Measurements from ENCODE around the gene NFIA. TPM values are rescaled to one million over a fixed set of nuclear protein-coding genes. Genes with fewer than 3 reads are reported as not detected.

NFIA gene
- total RNA-seq, 4 donors from 2014 or later: 27.9 to 79.9 (median 36.7) TPM

DNA sequence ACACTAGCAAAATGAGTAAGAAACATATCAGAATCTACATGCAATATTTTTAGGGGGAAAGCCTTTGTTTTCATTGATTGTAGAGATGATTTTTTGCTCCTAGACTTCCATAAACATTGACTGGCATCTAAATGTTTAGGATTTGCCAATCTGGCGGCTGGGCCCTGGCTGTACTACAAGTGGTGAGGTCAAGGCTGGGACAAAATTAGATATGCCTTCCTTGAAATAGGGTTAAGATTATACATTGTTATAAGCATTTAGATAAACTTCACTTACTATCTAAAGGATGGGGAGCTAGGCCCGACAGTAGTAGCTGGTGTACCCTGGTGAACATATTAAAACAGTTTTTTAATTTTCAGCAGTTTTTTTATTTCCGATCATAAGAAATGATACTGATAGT is 5.2 kb downstream of the NFIA start:
- H3K4me1 ChIP-seq: peaks cover 0 to 85% (median 10%) of the 10 kb centered on the region in 3 donors
- peak overlapping the region in 1 of 4 donors; percentile 5 for H3K4me3 ChIP-seq
- peak overlapping the region; percentile 50 to 95 (median 92) for H3K27ac ChIP-seq
- intact Hi-C loops (cut with DNase I): no loop called here
- DNase-seq: no peak
- no peaks in the 10 kb centered on the region for H3K9me3 ChIP-seq
- H3K36me3 ChIP-seq: peaks cover 0 to 11% (median 0%) of the 10 kb centered on the region in 3 donors
- TF ChIP-seq, protein P1, sequence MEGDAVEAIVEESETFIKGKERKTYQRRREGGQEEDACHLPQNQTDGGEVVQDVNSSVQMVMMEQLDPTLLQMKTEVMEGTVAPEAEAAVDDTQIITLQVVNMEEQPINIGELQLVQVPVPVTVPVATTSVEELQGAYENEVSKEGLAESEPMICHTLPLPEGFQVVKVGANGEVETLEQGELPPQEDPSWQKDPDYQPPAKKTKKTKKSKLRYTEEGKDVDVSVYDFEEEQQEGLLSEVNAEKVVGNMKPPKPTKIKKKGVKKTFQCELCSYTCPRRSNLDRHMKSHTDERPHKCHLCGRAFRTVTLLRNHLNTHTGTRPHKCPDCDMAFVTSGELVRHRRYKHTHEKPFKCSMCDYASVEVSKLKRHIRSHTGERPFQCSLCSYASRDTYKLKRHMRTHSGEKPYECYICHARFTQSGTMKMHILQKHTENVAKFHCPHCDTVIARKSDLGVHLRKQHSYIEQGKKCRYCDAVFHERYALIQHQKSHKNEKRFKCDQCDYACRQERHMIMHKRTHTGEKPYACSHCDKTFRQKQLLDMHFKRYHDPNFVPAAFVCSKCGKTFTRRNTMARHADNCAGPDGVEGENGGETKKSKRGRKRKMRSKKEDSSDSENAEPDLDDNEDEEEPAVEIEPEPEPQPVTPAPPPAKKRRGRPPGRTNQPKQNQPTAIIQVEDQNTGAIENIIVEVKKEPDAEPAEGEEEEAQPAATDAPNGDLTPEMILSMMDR (IDR thresholded peaks at IDR 0.05): no peak
- TF ChIP-seq POLR2A (IDR thresholded peaks at IDR 0.05): no peak
- H3K27me3 ChIP-seq: no peaks in the 10 kb centered on the region
- WGBS, 2 donors: 55 to 68% methylated on average over 3 of the region's 3 CpGs

GRCh38 chr1:61088163-61088974 is 6.0 kb downstream of the NFIA start:
- TF ChIP-seq, protein P1 (IDR thresholded peaks at IDR 0.05): no peak
- TF ChIP-seq POLR2A (IDR thresholded peaks at IDR 0.05): no peak

DNA sequence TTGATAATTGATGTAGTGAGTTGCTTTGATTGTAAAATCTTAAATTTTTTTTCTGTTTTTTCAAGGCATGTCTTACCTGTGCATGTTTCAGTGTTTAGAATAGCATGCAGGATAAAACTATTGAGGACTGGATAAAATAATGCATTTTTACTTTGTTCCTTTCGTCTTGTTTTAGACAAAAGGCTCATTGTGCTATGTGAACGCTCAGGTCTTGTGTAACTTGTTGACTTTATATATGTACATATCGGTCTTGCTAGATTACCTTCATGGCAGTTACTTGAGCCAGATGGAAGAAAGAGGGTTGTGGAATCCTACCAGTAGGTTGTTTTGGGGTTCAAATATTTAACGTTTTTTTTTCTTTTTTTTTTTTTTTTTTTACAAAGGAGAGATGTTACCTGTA is 7.0 kb downstream of the NFIA start:
- no peaks in the 10 kb centered on the region for H3K27me3 ChIP-seq
- 29 to 32% methylated on average over 4 of the region's 4 CpGs for WGBS, 2 donors
- intact Hi-C loops (cut with DNase I): no loop called here
- no peak for DNase-seq
- no peak overlapping the region for H3K4me3 ChIP-seq
- peaks cover 10 to 98% (median 19%) of the 10 kb centered on the region in 3 donors for H3K4me1 ChIP-seq
- H3K36me3 ChIP-seq: peaks cover 0 to 11% (median 0%) of the 10 kb centered on the region in 3 donors
- H3K9me3 ChIP-seq: no peaks in the 10 kb centered on the region
- TF ChIP-seq, protein P1 (IDR thresholded peaks at IDR 0.05): no peak
- TF ChIP-seq POLR2A (IDR thresholded peaks at IDR 0.05): no peak
- H3K27ac ChIP-seq: peak overlapping the region in 2 of 4 donors; percentile 90 to 95

More at GRCh38 chr1:61088163-61088974, 6.0 kb downstream of the NFIA start:
- Histone ChIP-seq H3K36me3 (peaks cover 0 to 11% (median 0%) of the 10 kb centered on the region in 3 donors), H3K27me3 (no peaks in the 10 kb centered on the region), H3K27ac (peak overlapping the region in 2 of 4 donors; percentile 90 to 95), H3K4me1 (peaks cover under 1 to 93% (median 12%) of the 10 kb centered on the region in 3 donors), H3K9me3 (no peaks in the 10 kb centered on the region), H3K4me3 (no peak overlapping the region)
- WGBS, 2 donors: 91 to 93% methylated on average over 23 to 25 of the region's 25 CpGs
- intact Hi-C loops (cut with DNase I): no loop called here
- DNase-seq: no peak

DNA sequence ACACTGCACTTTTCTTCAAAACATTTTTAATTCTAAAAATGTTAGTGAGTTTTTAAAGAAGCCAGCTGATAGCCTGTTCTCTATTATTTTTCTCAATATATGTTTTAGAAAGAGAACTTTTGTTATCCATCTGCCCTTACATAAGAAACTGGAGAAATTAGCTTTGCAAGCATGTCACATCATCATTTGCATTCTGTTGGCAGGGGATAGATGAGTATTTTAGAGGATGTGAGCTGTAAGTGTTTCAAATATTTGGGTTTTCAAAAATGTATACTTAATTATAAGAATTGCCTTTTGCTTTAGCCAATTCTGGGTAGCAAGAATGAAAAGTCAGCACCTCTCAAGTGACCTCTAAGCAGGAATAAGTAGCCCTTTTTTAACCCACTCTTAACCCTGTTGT is 7.4 kb downstream of the NFIA start:
- H3K36me3 ChIP-seq: peaks cover 0 to 11% (median 0%) of the 10 kb centered on the region in 3 donors
- H3K4me1 ChIP-seq: peaks cover 13 to 98% (median 23%) of the 10 kb centered on the region in 3 donors
- TF ChIP-seq, protein P1 (IDR thresholded peaks at IDR 0.05): no peak
- TF ChIP-seq POLR2A (IDR thresholded peaks at IDR 0.05): no peak
- intact Hi-C loops (cut with DNase I): no loop called here
- no peak overlapping the region for H3K4me3 ChIP-seq
- no peaks in the 10 kb centered on the region for H3K27me3 ChIP-seq
- DNase-seq: no peak
- H3K9me3 ChIP-seq: no peaks in the 10 kb centered on the region
- peak overlapping the region in 2 of 4 donors; percentile 11 to 90 for H3K27ac ChIP-seq

- Histone ChIP-seq H3K36me3 (peaks cover 0 to 11% (median 0%) of the 10 kb centered on the region in 3 donors), H3K27ac (peak overlapping the region in 3 of 4 donors; percentile 6 to 73 (median 64)), H3K9me3 (no peaks in the 10 kb centered on the region), H3K4me3 (no peak overlapping the region), H3K4me1 (peaks cover 13 to 98% (median 31%) of the 10 kb centered on the region in 3 donors), H3K27me3 (no peaks in the 10 kb centered on the region)
- TF ChIP-seq, protein P1 (IDR thresholded peaks at IDR 0.05): no peak
- TF ChIP-seq POLR2A (IDR thresholded peaks at IDR 0.05): no peak
- 59 to 78% methylated on average over 9 of the region's 9 CpGs for WGBS, 2 donors
- intact Hi-C loops (cut with DNase I): no loop called here
- no peak for DNase-seq
Measured at GRCh38 chr1:61090546-61091202, 8.3 kb downstream of the NFIA start.

Measured in esophagus squamous epithelium (tissue), 5 donors.